GM21723 (cell line): Measurements from ENCODE around the gene MESP2.
"Not testable (repeated sequence)": the region's sequence is repeated elsewhere in the genome, so short reads cannot be mapped to it uniquely, and the experiment has no call there.

Source experiments
- ATAC-seq: cut with Tn5 transposase; IDR thresholded peaks from one replicate; pipeline ENCODE4 v1.9.1; 2021; ENCODE audit warnings: mild to moderate bottlenecking, moderate library complexity; ENCODE audit not compliant: unreplicated experiment

The MESP2 gene

GRCh38 chr15:89777782-89778380, 1.7 kb downstream of the MESP2 start:
- no peak for ATAC-seq

DNA sequence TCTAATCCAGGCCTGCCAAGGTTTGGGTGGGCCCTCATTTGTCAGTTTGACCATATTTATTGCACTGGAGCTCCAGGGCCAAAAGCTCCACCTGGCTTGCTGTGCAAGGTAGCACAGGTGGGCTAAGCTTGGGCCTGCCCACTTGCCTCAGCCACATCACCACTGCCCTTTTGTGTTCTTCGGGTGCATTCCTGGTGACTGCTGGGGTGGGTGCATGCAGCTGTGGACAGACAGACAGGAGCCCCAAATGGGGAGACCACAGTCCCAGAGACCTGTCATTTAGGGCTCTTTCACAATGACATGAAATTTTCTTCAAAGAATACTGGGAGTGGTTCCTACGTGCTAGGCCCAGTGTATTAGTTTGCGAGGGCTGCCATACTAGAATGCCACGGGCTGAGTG, 2.7 kb downstream of the MESP2 start:
- no peak for ATAC-seq

DNA sequence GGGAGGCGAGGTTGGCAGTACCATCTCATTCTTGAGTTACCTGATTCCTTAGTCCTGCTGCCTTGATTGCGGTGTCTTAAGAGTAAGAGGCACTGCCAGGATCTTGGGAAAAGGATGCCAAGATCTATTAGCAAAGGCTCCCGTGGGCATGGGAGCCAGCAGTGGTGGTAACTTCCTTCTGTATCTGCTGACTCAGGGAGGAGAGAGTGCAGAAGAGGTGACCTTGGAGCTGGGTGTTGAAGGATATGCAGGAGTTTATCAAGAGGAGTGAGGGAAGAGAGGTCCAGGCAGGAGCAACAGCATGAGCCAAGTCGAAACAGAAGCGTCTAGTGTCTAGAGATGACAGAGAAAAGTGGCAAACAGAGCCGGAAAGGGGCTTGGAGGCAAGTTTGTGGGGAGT, 4.5 kb downstream of the MESP2 start:
- no peak for ATAC-seq

DNA sequence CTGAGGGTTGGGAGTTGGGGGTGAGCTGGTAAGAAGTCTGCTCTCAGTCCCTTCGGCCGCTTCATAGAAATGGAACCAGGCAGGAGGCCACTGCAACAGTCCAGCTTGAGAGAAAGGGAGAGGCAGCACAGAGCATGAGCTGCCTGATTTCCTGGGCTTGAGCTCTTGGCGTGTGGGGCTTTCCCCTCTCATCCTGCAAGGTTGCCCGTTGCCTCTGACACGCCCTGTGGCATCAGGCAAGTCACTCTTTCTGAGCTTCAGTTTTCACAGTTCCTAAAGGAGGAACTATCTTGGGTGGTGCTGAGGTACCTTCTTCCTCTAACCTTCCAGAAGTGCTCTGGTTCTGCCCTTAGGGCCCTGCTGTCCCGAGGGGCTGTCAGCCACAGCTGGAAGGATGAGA, 4.9 kb downstream of the MESP2 start:
- ATAC-seq = peak; percentile 36

DNA sequence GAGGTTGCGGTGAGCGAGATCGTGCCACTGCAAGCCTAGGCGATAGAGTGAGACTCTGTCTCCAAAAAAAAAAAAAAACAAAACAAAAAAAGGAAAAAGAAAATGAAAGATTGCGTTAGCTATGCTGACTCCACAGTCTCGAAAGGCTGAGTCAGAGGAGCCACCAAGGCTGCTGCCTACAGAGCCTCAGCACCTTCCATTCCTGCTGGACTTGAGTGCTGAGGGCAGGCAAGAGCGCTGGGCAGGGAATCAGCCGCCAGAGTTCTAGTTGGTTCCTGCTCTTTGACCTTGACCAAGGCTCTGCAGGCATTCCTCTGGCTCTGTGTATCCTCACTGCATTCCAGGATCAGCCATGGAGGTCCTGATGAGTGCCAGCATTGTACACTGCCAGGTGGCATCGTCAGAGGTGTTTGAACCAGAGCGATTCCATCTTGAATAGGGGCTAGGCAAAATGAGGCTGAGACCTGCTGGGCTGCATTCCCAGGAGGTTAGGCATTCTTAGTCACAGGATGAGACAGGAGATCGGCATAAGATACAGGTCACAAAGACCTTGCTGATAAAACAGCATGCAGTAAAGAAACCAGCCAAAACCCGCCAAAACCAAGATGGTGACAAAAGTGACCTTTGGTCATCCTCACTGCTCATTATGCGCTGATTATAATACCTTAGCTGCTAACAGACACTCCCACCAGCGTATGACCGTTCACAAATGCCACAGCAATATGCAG, 5.9 kb downstream of the MESP2 start:
- no peak for ATAC-seq

DNA sequence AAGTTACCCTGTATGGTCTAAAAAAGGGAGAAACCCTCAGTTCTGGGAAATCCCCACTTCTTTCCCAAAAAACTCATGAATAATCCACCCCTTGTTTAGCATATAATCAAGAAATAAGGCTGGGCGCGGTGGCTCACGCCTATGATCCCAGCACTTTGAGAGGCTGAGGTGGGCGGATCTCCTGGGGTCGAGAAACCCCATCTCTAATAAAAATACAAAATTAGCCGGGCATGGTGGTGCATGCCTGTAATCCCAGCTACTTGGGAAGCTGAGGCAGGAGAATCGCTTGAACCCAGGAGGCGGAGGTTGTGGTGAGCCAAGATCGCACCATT, 6.5 kb downstream of the MESP2 start:
- not testable (repeated sequence) for ATAC-seq

- no peak for ATAC-seq
Measured at GRCh38 chr15:89783111-89783860, 7.2 kb downstream of the MESP2 start.

GRCh38 chr15:89783861-89784685, 7.9 kb downstream of the MESP2 start:
- ATAC-seq = no peak

DNA sequence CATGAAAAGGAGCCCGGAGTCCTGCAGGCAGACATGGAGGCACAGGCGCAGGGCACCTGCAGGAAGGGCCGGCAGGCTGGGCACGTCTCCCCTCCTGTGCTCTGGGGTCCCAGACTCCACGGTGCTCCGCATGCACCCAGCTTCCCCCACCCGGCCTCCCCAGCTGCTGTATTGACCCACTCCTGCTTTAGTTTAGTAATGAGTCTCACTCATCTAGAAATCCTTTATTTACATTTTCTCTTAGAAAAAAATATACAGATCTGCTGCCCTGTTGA, 8.5 kb downstream of the MESP2 start:
- ATAC-seq = no peak

DNA sequence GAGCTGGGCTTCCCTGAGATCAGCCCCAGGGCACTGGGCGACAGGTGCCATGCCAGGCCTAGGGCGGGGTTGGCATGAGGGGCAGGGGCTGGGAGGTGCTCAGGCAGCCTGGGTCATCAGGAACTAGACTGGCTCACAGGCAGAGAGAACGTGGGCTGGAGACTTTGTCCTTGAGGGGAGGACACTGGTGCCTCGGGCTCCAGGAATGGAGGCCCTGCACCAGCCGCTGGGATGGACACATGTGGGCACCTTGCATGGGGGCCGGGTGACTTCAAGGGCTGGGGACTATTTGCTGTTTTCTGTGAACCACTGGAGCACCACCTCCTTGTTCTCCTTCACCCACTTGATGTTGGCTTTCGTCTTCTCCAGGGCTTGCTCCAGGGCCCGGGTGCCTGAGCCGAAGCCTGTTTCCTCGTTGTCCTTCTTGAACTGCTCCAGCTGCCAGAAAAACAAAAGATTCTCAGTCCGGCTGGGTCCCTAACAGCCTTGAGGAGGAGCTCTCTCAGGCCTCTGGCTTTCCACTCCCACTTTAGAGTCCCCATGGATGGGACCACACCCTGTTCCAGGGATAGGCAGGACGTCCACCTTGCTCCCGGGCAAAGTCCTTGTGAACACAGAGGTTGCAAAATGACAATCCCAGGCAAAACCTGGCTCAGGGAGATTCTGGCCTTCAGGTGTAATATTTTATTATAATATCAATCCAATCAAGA, 9.1 kb downstream of the MESP2 start:
- no peak for ATAC-seq

DNA sequence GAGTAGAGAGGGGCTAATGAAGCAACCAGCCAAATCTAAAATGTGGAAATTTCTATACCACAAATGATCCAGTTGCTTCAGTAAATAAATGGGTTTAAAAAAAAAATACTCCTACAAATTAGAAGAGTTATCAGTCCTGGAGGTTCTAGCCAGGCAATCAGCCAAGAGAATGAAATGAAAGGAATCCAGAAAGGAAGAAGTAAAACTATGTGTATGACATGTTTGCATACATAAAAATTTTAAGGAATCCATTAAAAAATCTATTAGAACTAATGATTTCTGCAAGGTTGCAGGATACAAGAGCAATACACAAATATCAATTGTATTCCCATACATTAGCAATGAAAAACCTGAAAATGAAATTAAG, 9.6 kb downstream of the MESP2 start:
- no peak for ATAC-seq

DNA sequence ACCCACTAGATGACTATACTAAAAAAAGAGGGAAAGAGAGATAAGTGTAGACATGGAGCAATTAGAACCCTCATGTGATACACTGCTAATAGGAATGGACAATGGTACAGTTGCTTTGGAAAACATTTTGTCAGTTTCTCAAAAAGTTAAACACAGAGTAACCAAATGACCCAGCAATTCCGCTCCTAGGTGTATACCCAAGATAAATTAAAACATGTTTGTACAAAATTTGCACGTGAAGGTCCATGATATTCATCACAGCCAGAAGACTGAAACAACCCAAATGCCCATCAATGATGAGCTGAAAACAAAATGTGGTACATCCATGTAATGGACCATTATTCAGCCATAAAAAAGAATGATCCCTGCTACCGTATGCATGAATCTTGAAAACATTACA, 11.8 kb downstream of the MESP2 start:
- no peak for ATAC-seq

GRCh38 chr15:89788585-89788984, 12.5 kb downstream of the MESP2 start:
- not testable (repeated sequence) for ATAC-seq

DNA sequence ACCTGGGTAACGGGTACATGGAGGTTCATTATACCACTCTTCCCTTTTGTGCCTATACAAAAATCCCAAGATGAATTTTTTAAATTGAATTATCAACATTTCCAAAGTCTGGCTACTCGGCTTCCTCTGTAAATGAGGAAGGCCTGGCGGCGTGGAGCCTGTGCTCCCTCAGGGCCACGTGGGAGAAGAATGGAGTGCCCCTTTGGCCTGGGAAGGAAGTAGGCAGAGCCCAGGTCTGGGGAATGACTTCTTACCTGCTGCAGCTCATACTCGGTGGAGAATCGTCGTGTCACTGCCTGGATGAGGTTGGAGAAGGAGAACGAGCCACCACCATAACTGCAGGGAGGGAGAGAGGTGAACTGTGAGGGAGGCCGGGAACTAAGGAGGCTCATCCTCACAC, 14.1 kb downstream of the MESP2 start:
- no peak for ATAC-seq

- no peak for ATAC-seq
Measured at GRCh38 chr15:89790661-89791060, 14.5 kb downstream of the MESP2 start.

GRCh38 chr15:89792106-89792805, 16.1 kb downstream of the MESP2 start:
- ATAC-seq = no peak

GRCh38 chr15:89794627-89795241, 18.6 kb downstream of the MESP2 start:
- no peak for ATAC-seq

DNA sequence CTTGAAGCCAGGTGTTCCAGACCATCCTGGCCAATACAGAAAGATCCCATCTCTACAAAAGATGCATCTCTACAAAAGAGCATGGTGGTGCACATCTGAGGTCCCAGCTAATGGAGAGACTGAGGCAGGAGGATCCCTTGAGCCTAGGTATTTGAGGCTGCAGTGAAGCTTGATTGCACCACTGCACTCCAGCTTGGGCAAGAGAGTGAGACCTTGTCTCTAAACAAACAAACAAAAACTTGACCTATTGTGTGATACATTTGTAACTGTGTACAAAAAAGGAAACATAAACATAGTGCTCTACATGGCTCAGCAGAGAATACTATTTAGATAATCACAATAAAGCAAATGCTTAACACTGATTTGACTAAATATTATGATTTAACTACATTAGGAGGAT, 19.9 kb downstream of the MESP2 start:
- ATAC-seq = no peak

DNA sequence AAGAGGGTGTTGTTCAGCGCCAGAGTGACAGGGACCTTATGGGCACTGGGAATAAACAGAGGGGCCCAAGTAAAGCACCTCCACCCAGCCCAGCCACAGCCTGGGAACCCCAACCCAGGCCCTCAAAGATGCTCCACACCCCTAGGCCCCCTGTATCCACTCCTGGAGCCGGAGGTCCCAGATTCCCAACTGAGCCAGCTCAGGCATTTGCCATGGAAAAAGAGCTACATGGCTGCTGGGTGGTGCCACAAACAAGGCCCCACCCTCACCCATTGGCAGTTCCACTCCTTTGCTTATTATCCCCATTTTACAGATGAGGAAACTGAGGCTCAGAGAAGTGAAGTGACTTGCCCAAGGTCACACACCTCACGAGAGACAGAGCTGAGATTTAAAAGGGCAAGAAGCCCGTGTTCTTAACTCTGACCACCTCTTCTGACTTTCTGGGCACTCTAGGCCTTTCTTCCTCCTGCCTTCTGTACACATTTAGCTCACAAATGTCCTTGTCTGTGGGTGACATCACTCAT, 21.6 kb downstream of the MESP2 start:
- no peak for ATAC-seq
